ENCODE results near the gene BOLA3. TPM values are rescaled to one million over a fixed set of nuclear protein-coding genes. Genes with fewer than 3 reads are reported as not detected.
A peak's percentile ranks its signal among the peaks of the same experiment; 100 is the strongest.
"Not testable (repeated sequence)": the region's sequence is repeated elsewhere in the genome, so short reads cannot be mapped to it uniquely, and the experiment has no call there.

The BOLA3 gene, protein sequence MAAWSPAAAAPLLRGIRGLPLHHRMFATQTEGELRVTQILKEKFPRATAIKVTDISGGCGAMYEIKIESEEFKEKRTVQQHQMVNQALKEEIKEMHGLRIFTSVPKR
- total RNA-seq: 10 to 100 TPM; 27.1 to 37.2 TPM
- polyA plus RNA-seq (ENCODE audit: insufficient read length in 2 of 2): 10 to 100 TPM; 46.1 to 50.2 TPM
- long read RNA-seq, donor 1, transcript BOLA3-201 (3 exons, 444 nt): major isoform, 31 of 70 reads
- long read RNA-seq, donor 1, transcript BOLA3-204 (3 exons, 667 nt): minor isoform, 5 of 70 reads
- long read RNA-seq, donor 1, transcript BOLA3-205 (2 exons, 2,982 nt): minor isoform, 6 of 70 reads
- long read RNA-seq, donor 1, transcript BOLA3-202 (4 exons, 639 nt): minor isoform, 23 of 70 reads
- long read RNA-seq, donor 1, partial matches to known transcripts: 5 of 70 reads
- long read RNA-seq, donor 1, other reads (novel, unspliced or antisense): 0 of 70 reads
- long read RNA-seq, donor 2, transcript BOLA3-201 (3 exons, 444 nt): major isoform, 10 of 20 reads
- long read RNA-seq, donor 2, transcript BOLA3-202 (4 exons, 639 nt): minor isoform, 8 of 20 reads
- long read RNA-seq, donor 2, partial matches to known transcripts: 0 of 20 reads
- long read RNA-seq, donor 2, other reads (novel, unspliced or antisense): 0 of 20 reads
- long read RNA-seq, donor 3, transcript BOLA3-201 (3 exons, 444 nt): minor isoform, 9 of 21 reads
- long read RNA-seq, donor 3, transcript BOLA3-202 (4 exons, 639 nt): major isoform, 10 of 21 reads
- long read RNA-seq, donor 3, partial matches to known transcripts: 0 of 21 reads
- long read RNA-seq, donor 3, other reads (novel, unspliced or antisense): 0 of 21 reads
- long read RNA-seq, donor 4, transcript BOLA3-201 (3 exons, 444 nt): major isoform, 17 of 39 reads
- long read RNA-seq, donor 4, transcript BOLA3-202 (4 exons, 639 nt): major isoform, 17 of 39 reads
- long read RNA-seq, donor 4, partial matches to known transcripts: 0 of 39 reads
- long read RNA-seq, donor 4, other reads (novel, unspliced or antisense): 0 of 39 reads

- no peaks in the 10 kb centered on the region for H3K9me3 ChIP-seq (ENCODE audit: control insufficient read depth, insufficient read depth, low read length)
- H3K36me3 ChIP-seq (ENCODE audit: control insufficient read depth, insufficient read depth, low read length): peaks cover 23% of the 10 kb centered on the region
- peak; percentile 50 to 93 (median 74) for DNase-seq (ENCODE audit: low read depth in 4 of 6, low spot score in 6 of 6)
- no peaks in the 10 kb centered on the region for H3K27me3 ChIP-seq (ENCODE audit: control insufficient read depth, insufficient read depth, low read length)
- peaks cover 23% of the 10 kb centered on the region for H3K4me1 ChIP-seq (ENCODE audit: control insufficient read depth, insufficient read depth, low read length)
- WGBS (ENCODE audit: insufficient coverage): under 1% methylated on average over 67 of the region's 67 CpGs
- peak within 1 kb of the TSS; percentile 69 for H3K4me3 ChIP-seq (ENCODE audit: low read depth, low read length)
- H3K27ac ChIP-seq (ENCODE audit: low read depth, low read length): peak within 1 kb of the TSS; percentile 40
Measured at GRCh38 chr2:74147727-74148456, at the start of gene BOLA3. TSS of gene BOLA3 (minus strand) at chr2:74147912. CDS start at chr2:74147874, 38 bp downstream.

DNA sequence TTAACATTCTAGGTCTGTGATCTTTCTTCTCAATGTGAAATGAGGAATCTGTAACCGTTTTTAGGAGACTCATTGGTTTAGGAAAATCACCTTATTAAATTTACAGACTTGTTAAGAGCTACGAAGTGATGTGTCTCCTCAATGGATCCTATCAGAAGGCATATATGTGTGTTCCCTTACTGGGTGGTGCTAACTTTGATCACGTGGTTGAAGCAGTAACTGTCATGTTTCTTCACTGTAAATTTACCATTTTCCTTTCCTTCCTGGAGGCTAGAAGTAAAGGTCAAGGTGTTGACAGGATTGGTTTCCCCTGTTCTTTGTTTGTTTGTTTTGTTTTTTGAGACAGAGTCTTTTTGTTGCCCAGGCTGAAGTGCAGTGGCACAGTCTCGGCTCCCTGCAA, 49.3 kb upstream of the BOLA3 start:
- H3K27me3 ChIP-seq (ENCODE audit: control insufficient read depth, insufficient read depth, low read length): no peaks in the 10 kb centered on the region
- H3K36me3 ChIP-seq (ENCODE audit: control insufficient read depth, insufficient read depth, low read length): no peaks in the 10 kb centered on the region
- no peak for DNase-seq (ENCODE audit: low read depth in 4 of 6, low spot score in 6 of 6)
- no CpG with 5 or more reads among the region's 4 CpGs for WGBS (ENCODE audit: insufficient coverage)
- no peak overlapping the region for H3K27ac ChIP-seq (ENCODE audit: low read depth, low read length)
- peaks cover 18% of the 10 kb centered on the region for H3K4me1 ChIP-seq (ENCODE audit: control insufficient read depth, insufficient read depth, low read length)
- no peaks in the 10 kb centered on the region for H3K9me3 ChIP-seq (ENCODE audit: control insufficient read depth, insufficient read depth, low read length)
- no peak overlapping the region for H3K4me3 ChIP-seq (ENCODE audit: low read depth, low read length)

DNA sequence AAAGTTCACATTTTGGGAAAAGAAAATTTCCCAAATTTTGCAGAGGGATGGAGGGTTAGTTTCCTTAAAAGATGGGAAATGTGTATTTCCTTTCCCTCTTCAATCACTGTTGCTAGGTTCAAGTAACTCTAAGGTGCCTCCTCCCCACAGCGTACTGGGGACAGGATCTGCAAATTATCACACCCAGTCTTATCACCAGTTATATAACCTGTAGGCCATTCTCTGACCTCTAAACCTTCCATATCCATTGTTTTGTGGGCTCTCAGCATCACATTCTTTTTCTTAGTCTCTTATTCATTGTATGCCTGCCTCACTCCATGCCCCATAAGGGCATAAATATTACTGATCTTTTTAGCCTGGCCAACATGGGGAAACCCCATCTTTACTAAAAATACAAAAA, 47.1 kb upstream of the BOLA3 start:
- no peak for DNase-seq (ENCODE audit: low read depth in 4 of 6, low spot score in 6 of 6)
- 100% methylated on average over 1 of the region's 1 CpG for WGBS (ENCODE audit: insufficient coverage)
- H3K4me1 ChIP-seq (ENCODE audit: control insufficient read depth, insufficient read depth, low read length): peaks cover 18% of the 10 kb centered on the region
- H3K27ac ChIP-seq (ENCODE audit: low read depth, low read length): no peak overlapping the region
- no peaks in the 10 kb centered on the region for H3K27me3 ChIP-seq (ENCODE audit: control insufficient read depth, insufficient read depth, low read length)
- no peaks in the 10 kb centered on the region for H3K36me3 ChIP-seq (ENCODE audit: control insufficient read depth, insufficient read depth, low read length)
- no peak overlapping the region for H3K4me3 ChIP-seq (ENCODE audit: low read depth, low read length)
- no peaks in the 10 kb centered on the region for H3K9me3 ChIP-seq (ENCODE audit: control insufficient read depth, insufficient read depth, low read length)

DNA sequence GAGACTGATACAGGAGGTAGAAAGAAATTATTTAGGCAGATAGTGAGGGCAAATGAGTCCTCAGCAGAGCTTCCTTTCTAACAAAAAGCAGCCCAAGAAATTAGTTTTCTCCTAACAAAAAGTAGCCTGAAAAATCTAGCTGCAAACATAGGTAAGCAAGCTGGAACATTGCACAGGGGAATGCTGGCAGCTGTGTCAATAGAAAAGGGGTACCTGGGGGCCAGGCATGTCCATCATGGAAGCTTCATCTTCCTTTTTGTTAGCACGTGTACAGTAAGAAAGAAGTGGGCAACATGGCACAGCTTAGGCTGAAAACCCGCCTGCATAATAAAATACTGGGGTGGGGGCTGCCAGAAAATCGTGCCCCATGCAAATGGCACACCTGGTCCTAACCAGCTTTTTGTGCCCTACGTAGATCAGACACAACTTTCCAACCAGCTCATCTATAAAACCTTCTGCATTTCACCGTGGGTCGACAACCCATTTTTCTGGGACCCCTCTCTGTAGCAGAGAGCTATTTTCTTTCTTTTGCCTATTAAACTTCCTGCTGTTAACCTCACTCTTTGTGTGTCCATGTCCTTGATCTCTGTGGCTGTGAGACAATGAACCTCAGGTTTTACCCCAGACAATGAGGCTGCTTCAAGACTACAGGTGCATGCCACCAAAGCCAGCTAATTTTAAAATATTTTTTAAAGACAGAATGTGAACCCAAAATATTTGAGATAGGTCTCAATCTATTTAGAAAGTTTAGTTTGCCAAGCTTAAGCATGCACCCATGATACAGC, 44.1 kb upstream of the BOLA3 start:
- DNase-seq (ENCODE audit: low read depth in 4 of 6, low spot score in 6 of 6): no peak
- no peaks in the 10 kb centered on the region for H3K36me3 ChIP-seq (ENCODE audit: control insufficient read depth, insufficient read depth, low read length)
- no peak overlapping the region for H3K27ac ChIP-seq (ENCODE audit: low read depth, low read length)
- H3K27me3 ChIP-seq (ENCODE audit: control insufficient read depth, insufficient read depth, low read length): no peaks in the 10 kb centered on the region
- H3K9me3 ChIP-seq (ENCODE audit: control insufficient read depth, insufficient read depth, low read length): no peaks in the 10 kb centered on the region
- 70% methylated on average over 5 of the region's 6 CpGs for WGBS (ENCODE audit: insufficient coverage)
- no peaks in the 10 kb centered on the region for H3K4me1 ChIP-seq (ENCODE audit: control insufficient read depth, insufficient read depth, low read length)
- H3K4me3 ChIP-seq (ENCODE audit: low read depth, low read length): no peak overlapping the region

GRCh38 chr2:74188696-74189095, 41.0 kb upstream of the BOLA3 start:
- H3K27ac ChIP-seq (ENCODE audit: low read depth, low read length): no peak overlapping the region
- no peak overlapping the region for H3K4me3 ChIP-seq (ENCODE audit: low read depth, low read length)
- H3K9me3 ChIP-seq (ENCODE audit: control insufficient read depth, insufficient read depth, low read length): no peaks in the 10 kb centered on the region
- no peak for DNase-seq (ENCODE audit: low read depth in 4 of 6, low spot score in 6 of 6)
- H3K27me3 ChIP-seq (ENCODE audit: control insufficient read depth, insufficient read depth, low read length): no peaks in the 10 kb centered on the region
- WGBS (ENCODE audit: insufficient coverage): 86% methylated on average over 1 of the region's 3 CpGs
- no peaks in the 10 kb centered on the region for H3K36me3 ChIP-seq (ENCODE audit: control insufficient read depth, insufficient read depth, low read length)
- H3K4me1 ChIP-seq (ENCODE audit: control insufficient read depth, insufficient read depth, low read length): no peaks in the 10 kb centered on the region

DNA sequence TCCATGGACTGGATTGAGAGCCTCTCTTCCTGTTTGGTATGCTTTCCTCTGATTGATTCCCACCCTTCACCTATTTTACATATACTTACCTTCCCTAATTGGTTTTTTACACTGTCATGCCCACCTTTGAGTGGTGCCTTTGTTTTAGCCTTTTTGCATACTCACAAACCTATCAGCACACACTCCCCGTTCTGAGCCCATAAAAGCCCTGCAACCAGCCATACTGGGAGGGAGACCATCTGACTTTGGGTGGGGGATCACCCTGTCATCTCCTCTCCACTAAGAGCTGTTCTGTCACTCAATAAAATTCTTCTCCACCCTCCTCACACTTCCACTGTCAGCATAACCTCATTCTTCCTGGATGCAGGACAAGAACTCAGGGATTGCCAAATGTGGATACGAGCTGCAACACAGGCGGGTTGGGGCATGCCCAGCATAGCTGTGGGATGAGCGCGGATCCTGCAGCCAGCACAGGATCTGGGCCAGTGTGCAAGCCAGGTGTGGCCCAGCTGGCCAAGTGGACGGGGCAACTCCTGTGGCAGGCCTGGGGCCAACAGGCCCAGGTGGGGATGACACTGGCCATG, 40.4 kb upstream of the BOLA3 start:
- no peaks in the 10 kb centered on the region for H3K9me3 ChIP-seq (ENCODE audit: control insufficient read depth, insufficient read depth, low read length)
- no peaks in the 10 kb centered on the region for H3K27me3 ChIP-seq (ENCODE audit: control insufficient read depth, insufficient read depth, low read length)
- H3K27ac ChIP-seq (ENCODE audit: low read depth, low read length): no peak overlapping the region
- no peak overlapping the region for H3K4me3 ChIP-seq (ENCODE audit: low read depth, low read length)
- 96% methylated on average over 6 of the region's 6 CpGs for WGBS (ENCODE audit: insufficient coverage)
- no peak for DNase-seq (ENCODE audit: low read depth in 4 of 6, low spot score in 6 of 6)
- no peaks in the 10 kb centered on the region for H3K4me1 ChIP-seq (ENCODE audit: control insufficient read depth, insufficient read depth, low read length)
- no peaks in the 10 kb centered on the region for H3K36me3 ChIP-seq (ENCODE audit: control insufficient read depth, insufficient read depth, low read length)

- DNase-seq (ENCODE audit: low read depth in 4 of 6, low spot score in 6 of 6); H3K9me3 ChIP-seq (ENCODE audit: control insufficient read depth, insufficient read depth, low read length); H3K4me3 ChIP-seq (ENCODE audit: low read depth, low read length); H3K36me3 ChIP-seq (ENCODE audit: control insufficient read depth, insufficient read depth, low read length); H3K4me1 ChIP-seq (ENCODE audit: control insufficient read depth, insufficient read depth, low read length); H3K27me3 ChIP-seq (ENCODE audit: control insufficient read depth, insufficient read depth, low read length); H3K27ac ChIP-seq (ENCODE audit: low read depth, low read length): not testable (repeated sequence)
- WGBS (ENCODE audit: insufficient coverage): 96% methylated on average over 12 of the region's 15 CpGs
Measured at GRCh38 chr2:74186706-74187105, 39.0 kb upstream of the BOLA3 start.

DNA sequence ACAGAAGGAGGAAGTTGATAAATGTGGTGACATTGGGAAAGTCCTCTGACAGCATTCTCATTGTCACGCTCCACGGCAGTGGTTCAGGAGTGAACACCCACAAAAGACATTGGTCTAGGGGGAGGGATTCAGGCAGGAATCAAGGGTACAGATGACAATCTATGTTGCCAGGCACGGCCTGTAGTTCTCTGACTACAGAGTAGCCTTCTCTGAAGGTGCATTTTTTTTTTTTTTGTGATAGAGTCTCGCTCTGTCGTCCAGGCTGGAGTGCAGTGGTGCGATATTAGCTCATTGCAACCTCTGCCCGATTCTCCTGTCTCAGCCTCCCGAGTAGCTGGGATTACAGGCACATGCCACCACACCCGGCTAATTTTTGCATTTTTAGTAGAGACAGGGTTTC, 38.3 kb upstream of the BOLA3 start:
- no peak overlapping the region for H3K27ac ChIP-seq (ENCODE audit: low read depth, low read length)
- H3K27me3 ChIP-seq (ENCODE audit: control insufficient read depth, insufficient read depth, low read length): no peaks in the 10 kb centered on the region
- H3K36me3 ChIP-seq (ENCODE audit: control insufficient read depth, insufficient read depth, low read length): no peaks in the 10 kb centered on the region
- no peak overlapping the region for H3K4me3 ChIP-seq (ENCODE audit: low read depth, low read length)
- 73% methylated on average over 6 of the region's 9 CpGs for WGBS (ENCODE audit: insufficient coverage)
- no peaks in the 10 kb centered on the region for H3K4me1 ChIP-seq (ENCODE audit: control insufficient read depth, insufficient read depth, low read length)
- no peak for DNase-seq (ENCODE audit: low read depth in 4 of 6, low spot score in 6 of 6)
- no peaks in the 10 kb centered on the region for H3K9me3 ChIP-seq (ENCODE audit: control insufficient read depth, insufficient read depth, low read length)

All from spinal cord (tissue), 10 donors.